Measurements from ENCODE around the gene YIF1B.

DNA sequence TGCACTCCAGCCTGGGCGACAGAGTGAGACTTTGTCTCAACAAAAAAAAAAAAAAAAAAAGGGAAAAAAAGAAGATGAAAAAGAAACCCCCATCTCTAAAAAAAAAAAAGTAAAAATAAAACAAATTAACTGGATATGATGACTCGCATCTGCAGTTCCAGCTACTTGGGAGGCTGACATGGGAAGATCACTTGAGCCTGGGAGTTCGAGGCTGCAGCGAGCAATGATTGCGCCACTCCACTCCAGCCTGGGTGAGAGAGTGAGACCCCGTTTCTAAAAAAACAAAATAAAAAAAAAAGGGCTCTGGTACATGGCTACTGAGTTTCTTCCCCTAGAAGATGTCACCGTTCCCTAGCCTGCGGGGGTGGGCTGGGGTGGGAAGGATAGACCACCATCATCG is 17.5 kb upstream of the YIF1B start:
- TF ChIP-seq CTCF (IDR thresholded peaks at IDR 0.05; ENCODE audit: borderline replicate concordance, extremely low read depth, low read length, poor library complexity, severe bottlenecking) (no peak), EZH2 (IDR thresholded peaks at IDR 0.05; ENCODE audit: borderline replicate concordance, low read depth, low read length, severe bottlenecking) (no peak)

All from DND-41 (cell line).